GM12891 (cell line): Measurements from ENCODE around the gene RHOBTB3.
"Not testable (repeated sequence)": the region's sequence is repeated elsewhere in the genome, so short reads cannot be mapped to it uniquely, and the experiment has no call there.

Source experiments
- PAX5 ChIP-seq: IDR thresholded peaks from 2 replicates; pipeline ENCODE4 v1.6.1; 2011; ENCODE audit warnings: low read length, moderate library complexity, mild to moderate bottlenecking; ENCODE audit not compliant: insufficient read depth, severe bottlenecking
- POLR2A ChIP-seq: IDR thresholded peaks from 2 replicates; pipeline ENCODE4 v1.6.1; 2011; ENCODE audit warnings: low read depth, low read length, control low read depth
- POLR2AphosphoS5 ChIP-seq: IDR thresholded peaks from 2 replicates; pipeline ENCODE4 v1.6.1; 2011; ENCODE audit warnings: low read depth, low read length, control low read depth
- POU2F2 ChIP-seq: IDR thresholded peaks from 2 replicates; pipeline ENCODE4 v1.6.1; 2011; ENCODE audit warnings: low read depth, mild to moderate bottlenecking, control low read depth, low read length, moderate library complexity
- SPI1 ChIP-seq: IDR thresholded peaks from 2 replicates; pipeline ENCODE4 v1.6.1; 2011; ENCODE audit warnings: low read depth, low read length, control low read depth
- TAF1 ChIP-seq: IDR thresholded peaks from 2 replicates; pipeline ENCODE4 v1.6.1; 2011; ENCODE audit warnings: low read depth, low read length, control low read depth

DNA sequence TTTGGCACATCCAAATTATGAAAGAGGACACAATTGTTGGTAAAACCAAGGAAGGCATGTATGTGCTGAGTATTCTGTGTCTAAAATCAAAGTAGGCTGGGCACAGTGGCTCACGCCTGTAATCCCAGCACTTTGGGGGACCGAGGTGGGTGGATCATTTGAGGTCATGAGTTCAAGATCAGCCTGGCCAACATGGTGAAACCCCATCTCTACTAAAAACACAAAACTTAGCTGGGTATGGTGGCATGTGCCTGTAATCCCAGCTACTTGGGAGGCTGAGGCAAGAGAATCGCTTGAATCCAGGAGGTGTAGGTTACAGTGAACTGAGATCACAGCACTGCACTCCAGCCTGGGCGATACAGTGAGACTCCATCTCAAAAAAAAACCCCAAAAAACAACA is 105.8 kb downstream of the RHOBTB3 start:
- TF ChIP-seq POLR2A, POU2F2, POLR2AphosphoS5, SPI1, TAF1, PAX5: not testable (repeated sequence)
